HG02981 (cell line): ENCODE measurements around the gene MEF2C.
A peak's percentile ranks its signal among the peaks of the same experiment; 100 is the strongest.

Experiments used
- ATAC-seq: cut with Tn5 transposase; IDR thresholded peaks from one replicate; pipeline ENCODE4 v1.9.1; 2021; ENCODE audit warnings: mild to moderate bottlenecking, moderate library complexity; ENCODE audit not compliant: unreplicated experiment

Gene MEF2C

GRCh38 chr5:88693071-88693932 lies 189.7 kb downstream of the MEF2C start:
- ATAC-seq, result no peak

- ATAC-seq, result no peak
Observed at GRCh38 chr5:88691945-88692868, 190.8 kb downstream of the MEF2C start.

GRCh38 chr5:88691230-88691582 lies 191.8 kb downstream of the MEF2C start:
- no peak for ATAC-seq

GRCh38 chr5:88690409-88691229 lies 192.4 kb downstream of the MEF2C start:
- peak; percentile 75 for ATAC-seq

GRCh38 chr5:88689668-88690408 lies 193.1 kb downstream of the MEF2C start:
- no peak for ATAC-seq

- ATAC-seq, result no peak
Observed at GRCh38 chr5:88688984-88689667, 193.9 kb downstream of the MEF2C start.

- no peak for ATAC-seq
Observed at GRCh38 chr5:88688156-88688983, 194.6 kb downstream of the MEF2C start.

GRCh38 chr5:88687373-88687911 lies 195.5 kb downstream of the MEF2C start:
- ATAC-seq, result no peak

GRCh38 chr5:88686726-88687125 lies 196.3 kb downstream of the MEF2C start:
- ATAC-seq, result no peak

- no peak for ATAC-seq
Observed at GRCh38 chr5:88685591-88686541, 197.1 kb downstream of the MEF2C start.

GRCh38 chr5:88683506-88684135 lies 199.4 kb downstream of the MEF2C start:
- peak; percentile 41 for ATAC-seq

- no peak for ATAC-seq
Observed at GRCh38 chr5:88682881-88683361, 200.1 kb downstream of the MEF2C start.

- ATAC-seq, result no peak
Observed at GRCh38 chr5:88682131-88682530, 200.9 kb downstream of the MEF2C start.

GRCh38 chr5:88681211-88681803 lies 201.7 kb downstream of the MEF2C start:
- ATAC-seq, result no peak

- ATAC-seq, result peak; percentile 72
Observed at GRCh38 chr5:88680253-88681132, 202.5 kb downstream of the MEF2C start.
